AG04449 (cell line): ENCODE measurements around the gene ALCAM.

Experiments
- CTCF ChIA-PET: fragments of 350-600 bp; formaldehyde crosslinking; extraction: SDS; loops from one replicate; lab custom pipeline; 2021; ENCODE audit warnings: antibody characterized with exemption; lab: Yijun Ruan, JAX
- POLR2A ChIA-PET: fragments of 400-600, 350-600 bp; formaldehyde crosslinking; extraction: SDS; loops from one replicate; lab custom pipeline; 2020; ENCODE audit warnings: antibody characterized with exemption, inconsistent platforms; lab: Yijun Ruan, JAX
- DNase-seq: peaks from one replicate; pipeline ENCODE4 v3.0.0-alpha.2; 2010; ENCODE audit warnings: low read depth, low spot score
- H3K4me3 ChIP-seq: 2 replicates; pipeline ENCODE4 v1.5.1; 2011; ENCODE audit warnings: low read depth, mild to moderate bottlenecking, control low read depth, low read length
- CTCF ChIP-seq: IDR thresholded peaks from one replicate; pipeline ENCODE4 v1.5.1; 2011; ENCODE audit warnings: mild to moderate bottlenecking, moderate library complexity, low read length, control low read depth, inconsistent platforms; ENCODE audit not compliant: insufficient read depth; ENCODE audit errors: missing control alignments

Gene ALCAM

GRCh38 chr3:105367406-105368213, 901 bp downstream of the ALCAM start:
- peak; percentile 24 for TF ChIP-seq CTCF
- ChIA-PET CTCF (interaction anchor here (0.6 to 8.0 kb wide), 14 partner anchors 26 to 1751 kb away, joined by 3 to 65 read pairs (median 4); no protein-coding TSS in a partner anchor), POLR2A (interaction anchor here (0.7 to 1.2 kb wide), 2 partner anchors 763 to 1304 kb away, joined by 3 read pairs; no protein-coding TSS in a partner anchor)
- H3K4me3 ChIP-seq = peak overlapping the region; percentile 95
- no peak for DNase-seq

GRCh38 chr3:105368566-105369499, 2.1 kb downstream of the ALCAM start:
- no peak for DNase-seq
- no peak for TF ChIP-seq CTCF
- H3K4me3 ChIP-seq = peak overlapping the region; percentile 95
- ChIA-PET CTCF (interaction anchor here (0.8 to 8.0 kb wide), 12 partner anchors 11 to 1749 kb away, joined by 3 to 65 read pairs (median 5); no protein-coding TSS in a partner anchor), POLR2A (interaction anchor here (1.0 kb wide), 1 partner anchor 10 kb away, joined by 3 read pairs; no protein-coding TSS in a partner anchor)

- TF ChIP-seq CTCF = peak; percentile 59
- CTCF ChIA-PET = interaction anchor here (0.7 to 8.0 kb wide), 14 partner anchors 10 to 1267 kb away, joined by 3 to 65 read pairs (median 4); no protein-coding TSS in a partner anchor
- DNase-seq = no peak
- POLR2A ChIA-PET = no interaction called here
- H3K4me3 ChIP-seq = peak overlapping the region; percentile 95
Observed at GRCh38 chr3:105369500-105370371, 3.0 kb downstream of the ALCAM start.

GRCh38 chr3:105373383-105373782, 6.7 kb downstream of the ALCAM start:
- ChIA-PET POLR2A (no interaction called here), CTCF (interaction anchor here (1.0 to 2.5 kb wide), 4 partner anchors 144 to 1102 kb away, joined by 3 to 9 read pairs (median 4); no protein-coding TSS in a partner anchor)
- H3K4me3 ChIP-seq = no peak overlapping the region
- DNase-seq = no peak
- TF ChIP-seq CTCF = no peak

GRCh38 chr3:105375750-105376511, 9.2 kb downstream of the ALCAM start:
- no peak overlapping the region for H3K4me3 ChIP-seq
- ChIA-PET POLR2A (no interaction called here), CTCF (interaction anchor here (2.8 kb wide), 1 partner anchor 143 kb away, joined by 9 read pairs; no protein-coding TSS in a partner anchor)
- no peak for TF ChIP-seq CTCF
- DNase-seq = no peak
